Occipital lobe (tissue), 2 donors: ENCODE data around the gene GPC1. TPM values are rescaled to one million over a fixed set of nuclear protein-coding genes. Genes with fewer than 3 reads are reported as not detected.

Experiments
- DNase-seq: peaks from one replicate; lab custom pipeline; 2025; lab: John Stamatoyannopoulos, UW
- total RNA-seq: library from RNA; depleted of rRNA; stranded (reverse); fragments of >200 nt; gene quantifications from one replicate; pipeline ENCODE4 v1.2.3, GENCODE V29; 2014

The GPC1 gene
- total RNA-seq, 1 donor from 2014 or later, result 37.3 TPM

GRCh38 chr2:240464514-240465241 is 29.2 kb downstream of the GPC1 start:
- DNase-seq, result no peak

GRCh38 chr2:240465268-240465764 is 29.9 kb downstream of the GPC1 start:
- no peak for DNase-seq

- no peak for DNase-seq
Measured at GRCh38 chr2:240465765-240466578, 30.5 kb downstream of the GPC1 start.

GRCh38 chr2:240466579-240467148 is 31.2 kb downstream of the GPC1 start:
- DNase-seq, result no peak

DNA sequence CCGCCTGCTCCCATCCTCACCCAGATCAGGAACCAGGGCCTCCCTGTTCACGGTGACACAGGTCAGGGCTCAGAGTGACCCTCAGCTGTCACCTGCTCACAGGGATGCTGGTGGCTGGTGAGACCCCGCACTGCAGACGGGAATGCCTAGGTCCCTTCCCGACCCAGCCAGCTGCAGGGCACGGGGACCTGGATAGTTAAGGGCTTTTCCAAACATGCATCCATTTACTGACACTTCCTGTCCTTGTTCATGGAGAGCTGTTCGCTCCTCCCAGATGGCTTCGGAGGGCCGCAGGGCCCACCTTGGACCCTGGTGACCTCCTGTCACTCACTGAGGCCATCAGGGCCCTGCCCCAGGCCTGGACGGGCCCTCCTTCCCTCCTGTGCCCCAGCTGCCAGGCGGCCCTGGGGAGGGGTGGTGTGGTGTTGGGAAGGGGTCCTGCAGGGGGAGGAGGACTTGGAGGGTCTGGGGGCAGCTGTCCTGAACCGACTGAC is 31.7 kb downstream of the GPC1 start:
- DNase-seq, result no peak

- DNase-seq, result no peak
Measured at GRCh38 chr2:240467659-240468302, 32.3 kb downstream of the GPC1 start.

- no peak for DNase-seq
Measured at GRCh38 chr2:240468303-240469238, 33.1 kb downstream of the GPC1 start.

GRCh38 chr2:240469239-240469636 is 33.8 kb downstream of the GPC1 start:
- DNase-seq, result no peak

DNA sequence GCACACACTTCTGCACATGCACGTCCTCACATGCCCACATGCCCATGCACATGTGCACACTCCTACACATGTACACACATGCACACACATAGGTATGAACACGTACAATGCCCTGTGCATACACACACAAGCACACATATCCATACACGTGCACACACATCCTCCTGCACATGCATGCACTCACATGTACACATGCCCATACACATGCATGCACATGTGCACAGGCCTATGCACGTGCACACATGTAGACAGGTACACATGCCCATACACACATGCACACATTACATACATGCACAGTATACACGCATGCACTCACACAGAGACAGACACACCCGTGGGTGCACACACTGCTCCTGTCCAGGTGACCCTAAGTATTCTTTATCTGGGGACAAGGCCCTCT is 34.3 kb downstream of the GPC1 start:
- DNase-seq, result no peak

DNA sequence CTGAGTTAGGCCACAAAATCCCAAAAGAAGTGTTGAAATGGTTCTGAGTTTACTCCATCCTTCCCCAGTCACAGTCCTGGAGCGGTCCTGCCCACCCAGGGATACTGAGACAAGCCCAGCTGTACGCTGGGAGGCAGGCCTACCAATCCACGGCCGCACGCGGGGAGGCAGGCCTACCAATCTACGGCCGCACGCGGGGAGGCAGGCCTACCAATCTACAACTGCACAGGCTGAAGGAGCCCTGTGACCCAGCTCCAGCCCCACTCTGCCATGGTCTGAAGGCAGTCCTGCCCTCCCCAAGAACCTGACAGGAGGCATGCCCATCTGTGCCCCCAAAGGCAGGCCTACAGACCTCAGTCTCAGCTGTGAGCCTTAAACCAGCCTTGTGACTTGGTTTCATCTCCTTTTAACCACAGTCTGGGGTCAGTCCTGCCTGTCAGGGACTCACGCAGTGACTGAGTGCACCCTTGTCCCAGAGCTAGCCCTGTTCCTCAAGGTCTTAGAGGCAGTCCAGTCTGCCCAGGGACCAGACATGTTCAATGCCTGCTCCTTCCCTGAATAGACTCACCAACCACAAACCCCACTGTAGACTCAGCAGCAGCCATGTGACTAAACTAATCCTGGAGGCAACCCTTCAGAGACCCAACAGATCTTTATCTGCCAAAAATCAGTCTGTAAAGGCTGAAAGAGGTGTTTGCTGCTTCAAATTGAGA is 36.8 kb downstream of the GPC1 start:
- no peak for DNase-seq

- no peak for DNase-seq
Measured at GRCh38 chr2:240473211-240473610, 37.7 kb downstream of the GPC1 start.

- DNase-seq, result no peak
Measured at GRCh38 chr2:240477916-240478315, 42.5 kb downstream of the GPC1 start.

DNA sequence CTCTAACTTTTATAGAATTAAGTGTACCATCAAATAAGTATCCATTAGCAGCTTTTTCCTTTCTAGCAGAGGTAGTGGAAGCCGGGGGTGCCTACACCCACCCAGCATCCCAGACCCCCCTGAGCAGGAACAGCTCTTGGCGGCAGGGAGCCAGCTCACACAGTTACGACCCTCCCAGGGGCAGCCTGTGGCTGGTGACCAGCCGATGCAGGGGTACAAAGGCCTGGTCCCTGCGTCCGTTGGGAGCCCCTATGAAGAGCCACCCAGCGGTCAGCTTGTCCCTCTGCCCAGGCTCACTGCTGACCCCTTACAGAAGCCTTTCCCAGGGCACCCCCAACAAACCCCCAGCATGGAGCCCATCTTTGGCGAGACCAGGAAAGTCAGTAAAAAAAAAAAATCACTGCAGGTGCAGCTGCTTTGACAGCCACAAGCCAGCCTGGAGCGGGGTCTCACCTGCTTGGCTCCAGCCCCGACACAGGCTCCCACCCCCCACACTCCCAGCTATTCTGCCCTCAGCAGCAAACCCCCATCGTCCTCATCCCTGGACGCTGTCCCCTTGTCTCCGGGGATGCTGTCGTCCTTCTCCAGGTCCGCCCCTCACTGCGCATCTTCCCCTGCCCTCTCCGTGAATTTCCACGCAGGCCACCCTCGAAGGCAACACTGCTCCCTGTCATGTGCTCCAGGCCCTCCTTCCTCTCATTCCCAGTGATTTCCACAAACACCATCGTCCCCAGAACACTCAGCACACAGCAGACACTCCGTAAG is 43.1 kb downstream of the GPC1 start:
- DNase-seq, result no peak

DNA sequence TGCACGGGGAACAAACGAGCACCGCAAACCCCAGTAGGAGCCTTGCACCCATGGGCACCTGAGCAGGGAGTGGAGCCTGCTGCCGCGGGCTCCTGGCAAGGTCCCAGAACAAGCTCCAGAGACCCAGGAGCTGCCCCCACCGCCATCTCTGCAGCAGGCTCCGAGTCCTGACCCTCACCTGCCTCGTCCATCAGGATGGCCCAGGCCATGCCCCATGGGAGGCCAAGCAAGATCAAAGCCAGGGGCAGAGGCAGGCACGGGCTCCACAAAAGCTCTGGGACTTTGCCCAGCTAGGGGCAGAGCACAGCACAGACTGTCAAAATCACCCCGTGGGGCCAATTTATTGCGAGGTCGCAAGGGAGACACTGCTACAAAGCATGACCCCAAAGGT is 43.6 kb downstream of the GPC1 start:
- no peak for DNase-seq

- no peak for DNase-seq
Measured at GRCh38 chr2:240480834-240481623, 45.6 kb downstream of the GPC1 start.

DNA sequence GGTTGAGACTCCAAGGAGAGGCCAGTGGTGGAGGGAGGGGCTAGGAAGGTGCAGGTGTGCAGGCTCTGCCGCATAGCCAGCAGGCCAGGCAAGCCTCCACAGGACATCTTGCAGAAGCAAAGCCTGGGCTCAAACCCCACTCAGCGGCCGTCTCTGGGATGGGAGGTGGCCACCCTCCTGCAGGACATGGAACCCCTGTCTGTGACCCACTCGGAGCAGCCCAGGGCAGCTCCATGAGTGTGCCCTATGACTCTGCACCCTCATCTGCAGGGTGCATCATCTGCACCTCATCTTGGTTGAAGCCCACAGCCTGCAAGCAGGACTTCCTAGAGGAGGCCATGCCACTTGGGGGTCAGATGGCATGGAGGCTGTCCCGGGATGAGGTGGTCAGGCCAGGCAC is 46.3 kb downstream of the GPC1 start:
- DNase-seq, result no peak

DNA sequence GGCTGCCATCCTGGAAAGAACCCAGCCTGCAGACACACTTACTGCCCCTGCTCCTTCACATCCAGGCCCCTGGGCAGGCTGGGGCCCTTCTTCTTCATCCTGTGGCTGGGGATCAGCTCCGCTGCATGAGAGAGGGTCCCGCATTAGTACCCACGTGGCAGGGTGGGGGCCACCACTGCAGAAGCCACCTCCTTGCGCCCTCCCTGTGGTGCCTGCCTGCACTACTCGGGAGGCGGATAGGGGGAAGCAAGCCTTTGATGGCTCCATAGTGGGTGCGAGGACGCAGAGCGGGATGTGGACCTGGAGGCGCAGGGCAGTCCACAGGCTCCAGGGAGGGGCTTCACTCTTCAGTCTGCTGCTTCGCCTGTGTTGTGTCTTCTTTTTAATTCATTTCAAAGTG is 46.7 kb downstream of the GPC1 start:
- DNase-seq, result no peak

GRCh38 chr2:240491483-240491882 is 56.0 kb downstream of the GPC1 start:
- no peak for DNase-seq
